Measurements from ENCODE around the gene LRP5.

DNA sequence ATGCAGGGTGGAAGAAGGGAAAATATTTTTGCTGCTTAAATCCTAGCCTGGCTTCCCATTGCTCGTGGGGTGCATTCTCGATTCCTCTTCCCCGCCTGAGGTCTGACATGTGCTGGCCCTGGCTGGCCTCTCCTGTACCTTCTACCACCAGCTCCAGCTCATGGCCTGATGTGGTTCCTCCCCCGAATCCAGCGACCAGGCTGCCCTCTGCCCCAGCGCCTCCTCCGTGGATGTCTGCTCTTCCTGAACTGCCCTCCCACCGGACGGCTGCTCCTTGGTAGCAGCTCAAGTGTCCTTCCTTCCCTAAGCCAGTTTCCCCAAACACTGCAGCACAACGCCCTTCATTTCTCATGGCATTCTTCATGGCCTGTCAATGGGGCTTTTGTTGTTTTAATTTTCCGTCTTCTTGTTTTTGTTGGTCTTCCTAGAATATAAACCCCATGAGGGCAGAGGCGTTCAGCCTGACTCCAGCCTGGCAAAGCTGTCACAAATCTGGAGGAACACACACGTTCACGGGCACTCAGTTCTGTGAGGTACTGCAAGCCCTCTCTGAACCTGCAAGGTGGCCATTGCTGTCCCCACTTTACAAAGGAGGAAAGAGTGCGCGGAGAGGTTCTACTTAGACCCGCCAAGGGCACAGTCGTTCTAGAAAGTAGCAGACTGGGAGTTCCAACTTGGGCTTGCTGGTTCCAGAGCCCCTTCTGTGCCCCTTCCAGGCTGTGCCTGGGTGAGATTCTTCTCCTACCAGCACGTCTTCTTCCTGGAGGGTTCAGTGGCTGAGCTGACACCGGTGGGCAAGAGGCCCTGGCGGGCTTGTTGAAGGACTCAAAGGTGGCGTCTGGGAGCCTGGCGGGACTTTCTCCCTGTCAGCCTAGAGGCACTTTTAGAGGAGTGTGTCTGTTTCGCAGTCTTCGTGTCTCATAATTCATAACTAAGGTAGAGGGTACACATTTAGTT is 953 bp upstream of the LRP5 start:
- TF ChIP-seq TAF1 (IDR thresholded peaks at IDR 0.05; ENCODE audit: borderline replicate concordance, low read depth, low read length) = no peak
- no peak for TF ChIP-seq POLR2A (IDR thresholded peaks at IDR 0.05; ENCODE audit: low read depth, low read length)

Measured in GM12892 (cell line).